Stimulated activated CD4-positive, alpha-beta T cell treated with anti-CD3 and anti-CD28 coated beads, Interleukin-4, amount 100 ng/mL, for 48 hours (primary cell): ENCODE results near the gene AK1.
A peak's percentile ranks its signal among the peaks of the same experiment; 100 is the strongest.
"Not testable (repeated sequence)": the region's sequence is repeated elsewhere in the genome, so short reads cannot be mapped to it uniquely, and the experiment has no call there.

Source experiments
- DNase-seq, 2 donors: peaks; one replicate each; pipeline ENCODE4 v3.0.0-alpha.2; 2020; ENCODE audit warnings: low read depth in 2 of 2

AK1 gene

DNA sequence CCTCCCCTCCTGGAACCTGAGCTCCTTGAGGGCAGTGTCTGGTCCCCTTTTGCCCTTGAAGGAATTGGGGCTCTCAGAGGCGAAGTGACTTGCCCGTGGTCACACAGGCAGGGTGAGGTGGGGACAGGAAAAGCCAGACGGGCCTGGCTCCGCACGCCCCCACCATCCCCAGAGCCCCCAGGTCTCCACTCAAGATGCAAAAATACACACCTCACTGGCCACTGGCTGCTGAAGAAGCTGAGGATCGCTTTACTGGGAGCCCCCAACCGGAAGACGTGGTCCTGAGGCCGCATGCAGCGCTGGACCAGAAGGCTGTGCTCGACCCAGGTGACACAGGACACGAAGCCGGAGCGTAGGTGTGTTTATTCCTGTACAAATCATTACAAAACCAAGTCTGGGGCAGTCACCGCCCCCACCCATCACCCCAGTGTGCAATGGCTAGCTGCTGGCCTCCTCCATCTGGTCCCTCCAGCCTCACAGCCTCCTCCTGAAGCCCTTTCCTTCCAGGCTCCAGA, 7.6 kb upstream of the AK1 start:
- no peak for DNase-seq

DNA sequence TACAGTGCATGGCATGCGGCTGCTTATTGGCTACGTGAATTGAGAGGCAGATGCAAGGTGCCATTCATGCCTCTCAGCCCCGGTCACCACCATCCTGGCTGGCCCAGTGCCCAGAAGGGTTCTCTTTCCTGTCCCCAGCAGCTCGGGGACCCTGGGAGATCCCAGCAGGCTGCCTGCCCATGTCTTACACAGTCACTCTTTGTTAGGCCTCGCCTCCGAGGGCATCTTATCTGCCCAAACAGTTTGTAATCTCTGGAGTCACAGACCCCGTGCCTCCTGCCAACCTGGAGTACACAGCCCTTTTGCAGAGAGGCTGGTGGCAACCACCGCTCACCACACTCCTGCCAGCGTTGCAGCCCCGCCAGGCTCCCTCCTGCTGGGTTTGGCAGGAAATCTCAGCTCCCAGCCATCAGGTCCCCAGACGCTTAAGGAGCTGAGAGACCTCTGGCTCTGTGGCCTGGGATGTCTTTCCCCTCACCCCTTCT, 7.0 kb upstream of the AK1 start:
- DNase-seq = no peak

DNA sequence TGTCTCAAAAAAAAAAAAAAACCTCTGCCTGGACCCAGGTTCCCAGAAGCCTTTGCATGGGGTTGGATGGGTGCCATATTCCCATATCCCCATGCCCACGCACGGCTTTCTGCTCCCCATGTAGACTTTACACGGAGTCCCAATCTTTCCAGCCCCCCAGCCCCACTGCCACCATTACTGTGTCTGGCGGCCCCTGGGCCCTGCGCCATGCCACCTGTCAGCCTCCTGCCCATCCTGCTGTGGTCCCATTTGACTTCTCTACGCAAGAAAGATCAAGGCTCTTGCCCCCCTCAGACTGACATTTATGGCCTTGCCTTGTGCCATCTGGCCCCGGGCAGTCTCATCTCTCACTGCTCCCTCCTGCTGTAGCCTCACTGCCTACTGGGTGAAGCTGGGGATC, 6.5 kb upstream of the AK1 start:
- no peak for DNase-seq

- not testable (repeated sequence) for DNase-seq
Observed at GRCh38 chr9:127881715-127882114, 4.2 kb upstream of the AK1 start.

- DNase-seq = no peak
Observed at GRCh38 chr9:127880143-127880542, 2.7 kb upstream of the AK1 start.

- DNase-seq = no peak
Observed at GRCh38 chr9:127878652-127879390, 1.3 kb upstream of the AK1 start.

DNA sequence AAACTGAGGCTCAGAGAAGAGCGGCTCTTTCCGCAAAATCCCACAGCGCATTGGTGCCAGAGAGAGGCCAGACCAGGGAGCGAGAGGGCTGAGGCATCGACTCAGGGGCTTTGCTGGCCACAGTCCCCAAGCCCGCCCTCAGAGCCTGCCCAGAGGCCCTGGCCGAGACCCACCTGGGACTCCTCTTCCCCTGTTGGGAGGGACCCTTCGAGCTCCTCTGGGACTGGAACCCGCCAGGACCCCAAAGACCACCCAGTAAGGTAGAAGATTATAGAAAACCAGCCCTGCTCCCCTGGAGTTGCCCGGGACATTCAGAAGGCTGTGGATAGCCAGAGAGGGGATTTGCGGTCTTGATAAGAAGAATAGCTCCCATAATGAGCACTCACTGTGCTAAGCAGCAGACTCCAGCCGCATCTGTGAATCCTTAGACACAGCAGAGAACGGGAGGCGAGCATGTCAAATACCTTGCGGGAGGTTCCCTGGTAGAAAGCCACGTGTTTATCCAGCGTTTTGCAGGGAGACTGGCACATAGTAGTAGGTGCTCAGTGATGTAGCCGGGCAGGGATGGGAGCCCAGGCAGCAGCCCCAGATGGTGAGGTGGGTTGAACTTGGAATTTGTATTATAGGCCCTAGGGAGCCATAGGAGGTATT, 651 bp upstream of the AK1 start:
- no peak for DNase-seq

GRCh38 chr9:127876764-127877562, 512 bp downstream of the AK1 start:
- no peak for DNase-seq

GRCh38 chr9:127876026-127876763, 1.3 kb downstream of the AK1 start:
- no peak for DNase-seq

DNA sequence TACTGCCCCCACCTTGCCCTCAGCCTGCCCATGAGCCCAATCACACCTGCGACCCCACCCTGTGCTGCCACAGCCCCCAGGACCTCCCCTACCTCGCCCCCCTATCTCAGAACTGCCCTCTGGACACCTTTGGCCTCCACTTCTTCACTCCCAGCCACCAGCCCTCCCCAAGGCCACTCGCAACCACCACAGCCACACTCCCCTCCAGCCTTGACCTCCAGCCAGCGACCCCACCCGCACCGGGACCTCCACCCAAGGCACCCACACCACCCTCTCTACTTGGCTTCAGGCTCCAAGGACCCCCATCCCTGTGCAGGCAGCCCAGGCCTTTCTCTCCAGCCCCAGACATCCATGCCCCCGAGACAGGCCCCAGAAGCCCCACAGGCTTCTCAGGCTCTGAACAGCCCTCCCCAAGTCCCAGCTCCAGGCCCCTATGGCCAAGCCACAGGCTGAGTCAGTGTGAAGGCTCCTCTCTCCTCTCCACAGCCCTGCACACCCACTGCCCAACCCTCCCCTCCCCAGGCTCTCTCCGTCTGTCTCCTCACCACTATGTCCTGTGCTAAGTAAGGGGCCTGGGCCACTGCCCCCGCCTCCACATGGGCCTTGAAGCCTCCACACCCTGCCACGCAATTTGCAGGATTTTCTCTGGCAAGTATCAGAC, 2.0 kb downstream of the AK1 start:
- no peak for DNase-seq

DNA sequence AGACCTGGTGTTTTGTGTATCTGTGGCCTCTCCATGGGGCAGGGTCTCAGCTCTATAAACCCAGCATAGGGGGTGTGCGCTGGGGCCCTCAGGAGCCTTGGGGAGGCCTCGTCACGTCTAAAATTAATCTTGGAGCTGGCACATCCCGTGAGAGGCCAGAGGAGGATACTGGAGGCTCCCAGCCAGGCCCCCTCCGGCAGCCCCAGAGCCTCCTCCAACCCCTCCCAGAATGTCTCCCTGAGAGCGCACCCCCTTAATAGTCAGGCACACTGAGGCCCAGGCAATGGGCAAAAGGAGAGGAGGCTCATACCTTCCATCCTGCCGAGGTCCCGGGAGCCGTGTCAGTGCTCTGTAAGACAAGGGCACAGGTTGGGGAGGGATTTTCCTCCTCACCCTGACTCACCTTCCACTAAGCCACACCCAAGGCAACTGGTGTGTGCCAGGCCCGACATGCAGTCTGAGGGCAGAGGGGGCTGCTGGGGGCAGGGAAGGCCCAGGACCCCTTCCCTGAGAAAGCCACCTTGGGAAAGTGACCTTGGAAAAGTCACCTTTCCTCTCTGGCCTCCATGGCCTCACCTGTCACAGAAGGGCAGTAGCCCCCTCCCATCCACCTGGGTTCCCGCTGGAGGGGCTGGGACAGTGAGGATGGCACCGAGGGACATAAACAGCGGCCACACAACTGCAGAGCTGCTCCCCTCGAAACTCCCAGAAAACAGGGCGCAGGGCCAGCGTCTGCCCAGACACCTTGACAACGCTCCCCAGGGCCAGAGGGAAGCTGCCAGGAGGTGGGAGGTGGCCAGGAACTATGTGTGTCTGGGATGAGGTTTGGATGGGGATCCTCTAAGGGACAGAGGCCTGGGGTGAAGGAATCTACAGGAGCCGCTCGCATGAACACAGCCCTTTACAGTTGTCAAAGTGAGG, 2.9 kb downstream of the AK1 start:
- DNase-seq = no peak

- no peak for DNase-seq
Observed at GRCh38 chr9:127873886-127874285, 3.6 kb downstream of the AK1 start.

GRCh38 chr9:127873223-127873691, 4.2 kb downstream of the AK1 start:
- no peak for DNase-seq

GRCh38 chr9:127872369-127873222, 4.9 kb downstream of the AK1 start:
- DNase-seq = no peak

- DNase-seq = no peak
Observed at GRCh38 chr9:127871531-127871930, 5.9 kb downstream of the AK1 start.

GRCh38 chr9:127870887-127871286, 6.6 kb downstream of the AK1 start:
- DNase-seq = no peak

GRCh38 chr9:127870153-127870491, 7.4 kb downstream of the AK1 start:
- not testable (repeated sequence) for DNase-seq

DNA sequence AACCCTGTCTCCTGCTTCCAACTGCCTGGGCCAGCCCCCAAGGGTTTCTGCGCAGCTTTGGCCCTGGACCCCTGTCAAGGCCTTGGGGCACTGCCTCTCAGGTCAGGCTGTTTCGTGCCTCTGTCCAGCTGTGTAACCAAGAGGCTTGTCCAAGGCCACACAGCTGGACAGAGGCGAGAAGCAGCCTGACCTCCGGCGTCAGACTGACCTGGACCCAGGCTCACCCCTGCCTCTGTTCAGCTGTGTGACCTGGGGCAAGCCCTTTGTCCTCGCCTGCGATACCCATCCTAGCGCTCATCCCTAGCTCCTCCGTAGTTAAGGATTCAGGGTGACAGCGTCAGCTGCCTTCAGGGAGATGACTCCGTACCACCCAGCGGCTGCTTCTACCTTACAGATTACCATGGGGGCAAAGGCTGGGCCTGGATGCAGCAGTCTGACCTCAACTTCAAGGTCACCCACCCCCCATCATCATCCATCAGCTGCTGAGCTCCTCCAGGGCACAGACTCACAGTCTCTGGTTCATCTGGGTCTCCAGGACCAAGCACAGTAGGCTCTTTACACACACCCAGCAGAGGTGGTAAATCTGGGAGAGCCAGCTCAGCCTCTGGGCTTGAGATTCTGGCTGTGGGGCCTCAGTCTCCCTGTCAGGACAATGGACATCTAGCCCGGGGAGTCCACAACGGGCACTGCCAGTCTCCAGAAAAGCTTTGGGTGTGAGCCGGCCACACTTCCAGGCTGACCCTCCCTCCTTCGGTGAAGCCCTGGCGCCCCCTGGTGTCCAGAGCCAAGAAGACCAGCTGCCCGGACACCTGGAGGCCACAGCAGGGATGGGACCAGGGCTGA, 7.9 kb downstream of the AK1 start:
- peak; percentile 79 to 87 for DNase-seq
